SKM-1 treated with dmso at 0.1 percent for 144 hours (cell line): ENCODE measurements around the gene BRF1.
"Not testable (repeated sequence)": the region's sequence is repeated elsewhere in the genome, so short reads cannot be mapped to it uniquely, and the experiment has no call there.

Experiments used
- DNase-seq: peaks from one replicate; lab custom pipeline; 2025; ENCODE audit not compliant: unreplicated experiment; lab: John Stamatoyannopoulos, UW

The BRF1 gene, protein sequence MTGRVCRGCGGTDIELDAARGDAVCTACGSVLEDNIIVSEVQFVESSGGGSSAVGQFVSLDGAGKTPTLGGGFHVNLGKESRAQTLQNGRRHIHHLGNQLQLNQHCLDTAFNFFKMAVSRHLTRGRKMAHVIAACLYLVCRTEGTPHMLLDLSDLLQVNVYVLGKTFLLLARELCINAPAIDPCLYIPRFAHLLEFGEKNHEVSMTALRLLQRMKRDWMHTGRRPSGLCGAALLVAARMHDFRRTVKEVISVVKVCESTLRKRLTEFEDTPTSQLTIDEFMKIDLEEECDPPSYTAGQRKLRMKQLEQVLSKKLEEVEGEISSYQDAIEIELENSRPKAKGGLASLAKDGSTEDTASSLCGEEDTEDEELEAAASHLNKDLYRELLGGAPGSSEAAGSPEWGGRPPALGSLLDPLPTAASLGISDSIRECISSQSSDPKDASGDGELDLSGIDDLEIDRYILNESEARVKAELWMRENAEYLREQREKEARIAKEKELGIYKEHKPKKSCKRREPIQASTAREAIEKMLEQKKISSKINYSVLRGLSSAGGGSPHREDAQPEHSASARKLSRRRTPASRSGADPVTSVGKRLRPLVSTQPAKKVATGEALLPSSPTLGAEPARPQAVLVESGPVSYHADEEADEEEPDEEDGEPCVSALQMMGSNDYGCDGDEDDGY

DNA sequence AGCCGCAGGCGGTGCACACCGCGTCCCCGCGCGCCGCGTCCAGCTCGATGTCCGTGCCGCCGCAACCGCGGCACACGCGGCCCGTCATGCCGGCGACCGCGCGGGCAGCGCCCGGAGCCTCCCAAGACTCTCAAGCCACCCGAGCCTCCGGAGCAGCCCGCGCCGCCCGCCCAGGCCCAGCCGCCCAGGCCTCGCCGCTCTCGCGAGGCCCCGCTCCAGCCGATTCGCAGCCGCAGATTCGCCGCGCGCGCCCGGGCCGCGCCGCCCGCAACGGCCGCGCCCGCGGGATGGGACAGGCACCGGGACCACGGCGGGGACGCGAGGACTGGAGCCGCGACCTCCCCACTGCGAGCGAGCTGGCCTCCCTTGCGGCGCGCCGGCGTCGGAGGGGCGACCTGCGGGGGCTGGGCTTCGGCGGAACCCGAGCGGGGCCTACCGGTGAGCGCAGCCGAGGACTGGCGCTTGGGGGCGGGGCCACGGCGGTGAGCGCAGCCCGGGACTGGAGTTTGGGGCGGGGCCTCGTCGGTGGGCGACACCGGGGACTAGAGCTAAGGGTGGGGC is at the start of gene BRF1:
Gene BRF1, minus strand, starts transcription at position 460 of the 561 bp plus-strand sequence. Its CDS starts 372 bp downstream, at position 88.
- peak; percentile 67 for DNase-seq

DNA sequence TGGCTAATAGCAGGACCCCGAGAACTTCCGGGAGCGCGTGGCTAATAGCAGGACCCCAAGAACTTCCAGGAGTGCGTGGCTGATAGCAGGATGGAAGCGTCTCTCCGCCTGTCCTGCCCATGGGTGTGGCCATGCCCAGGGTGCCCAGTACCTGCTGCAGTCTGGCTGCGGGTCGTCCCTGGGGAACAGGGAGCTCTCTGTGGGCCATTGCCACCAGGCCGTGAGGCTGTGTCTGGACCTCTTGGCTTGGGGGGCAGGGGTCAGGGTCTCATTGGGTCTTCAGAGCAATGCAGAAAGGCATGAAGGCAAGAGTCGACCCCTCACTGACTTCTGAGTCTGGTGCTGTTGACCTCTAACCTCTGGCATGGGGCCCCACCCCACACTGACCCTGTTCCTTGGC is 49.2 kb upstream of the BRF1 start:
- DNase-seq, result no peak

DNA sequence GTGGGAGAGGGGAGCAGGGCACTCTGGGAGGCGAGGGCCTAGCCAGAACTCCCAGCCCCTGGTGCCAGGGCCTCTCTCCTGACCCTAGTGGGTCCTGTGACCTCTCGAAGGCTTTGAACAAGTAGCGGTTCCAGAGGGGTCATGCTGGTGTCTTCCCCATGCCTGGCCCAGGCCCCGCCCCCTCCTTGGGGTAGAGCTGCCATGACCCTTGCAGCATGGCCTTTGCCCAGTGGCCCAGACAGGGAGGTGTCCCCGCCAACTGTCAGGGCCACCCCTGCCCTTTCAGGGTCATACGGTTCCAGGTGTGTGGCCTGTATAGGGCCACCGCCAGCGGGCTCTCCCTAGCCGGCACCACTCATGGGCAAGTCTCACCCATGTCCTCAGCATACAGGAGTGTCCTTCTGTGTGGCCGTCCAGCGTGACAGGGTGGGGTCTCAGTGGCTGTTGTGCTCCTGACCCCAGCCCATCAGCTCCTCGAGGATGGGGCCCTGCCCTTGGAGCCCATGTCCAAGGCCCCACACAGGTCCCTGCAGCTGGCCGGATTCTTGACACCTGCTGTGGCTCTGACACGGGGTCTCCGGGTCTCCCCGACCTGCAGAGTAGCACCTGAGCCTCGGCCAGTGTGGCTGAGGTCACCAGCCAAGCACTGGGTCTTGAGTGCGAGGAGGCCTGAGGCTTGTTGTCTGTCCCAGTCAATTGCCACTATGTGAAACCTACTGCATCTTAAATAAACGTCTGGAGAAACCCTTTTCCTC is 48.3 kb upstream of the BRF1 start:
- DNase-seq, result no peak

DNA sequence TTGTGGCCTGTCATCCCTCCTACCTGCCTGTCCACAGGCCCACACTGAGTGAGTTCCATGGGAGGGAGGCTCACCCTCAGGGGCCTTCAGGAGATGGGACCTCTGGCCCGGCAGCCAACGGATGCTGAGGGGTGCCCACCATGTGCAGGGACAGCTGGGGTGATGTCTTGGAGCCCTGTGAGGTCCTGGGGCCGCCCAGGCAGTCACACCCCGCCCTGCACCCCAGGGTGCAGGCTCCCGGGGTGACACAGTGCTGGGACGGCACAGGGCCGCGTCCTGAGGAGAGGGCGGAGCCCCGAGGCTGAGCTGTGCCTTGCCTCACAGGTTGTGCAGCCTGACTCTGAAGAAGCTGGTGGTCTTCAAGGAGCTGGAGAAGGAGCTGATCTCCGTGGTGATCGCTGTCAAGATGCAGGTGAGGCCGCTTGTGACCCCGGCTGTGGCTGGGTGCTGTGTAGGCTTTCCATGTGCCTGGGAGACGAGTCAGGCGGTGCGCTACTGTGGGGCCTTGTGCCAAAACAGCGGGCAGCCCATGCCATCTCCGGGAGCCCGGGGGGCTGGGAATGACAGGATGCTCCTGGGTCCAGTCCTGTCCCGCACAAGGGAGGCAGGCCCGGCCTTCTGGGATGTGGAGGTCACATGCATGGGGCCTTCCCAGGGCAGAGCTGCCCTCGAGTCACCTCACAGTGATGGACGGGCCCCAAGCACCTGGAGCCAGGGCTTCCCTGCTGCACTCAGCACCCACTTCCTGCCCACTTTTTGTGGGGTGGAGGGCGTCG is 47.6 kb upstream of the BRF1 start:
- DNase-seq, result no peak

DNA sequence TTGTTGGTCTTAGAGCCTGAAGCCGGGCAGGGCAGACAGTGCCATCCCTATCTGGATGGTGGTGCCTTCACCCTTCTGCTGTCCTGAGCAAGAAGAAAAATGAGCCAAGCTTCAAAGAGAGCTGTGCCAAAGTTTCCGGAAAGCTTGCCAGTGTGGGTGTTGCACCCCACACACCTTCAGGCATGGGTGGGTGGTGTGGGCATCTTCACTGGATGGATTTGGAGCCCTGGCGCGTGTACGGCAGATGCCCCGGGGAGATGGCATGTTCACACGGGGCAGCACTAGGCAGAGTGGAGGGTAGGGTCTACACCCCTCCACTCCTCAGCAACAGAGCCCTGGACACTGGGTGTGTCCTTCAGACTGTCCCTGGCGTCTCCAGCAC is 46.8 kb upstream of the BRF1 start:
- DNase-seq, result no peak

DNA sequence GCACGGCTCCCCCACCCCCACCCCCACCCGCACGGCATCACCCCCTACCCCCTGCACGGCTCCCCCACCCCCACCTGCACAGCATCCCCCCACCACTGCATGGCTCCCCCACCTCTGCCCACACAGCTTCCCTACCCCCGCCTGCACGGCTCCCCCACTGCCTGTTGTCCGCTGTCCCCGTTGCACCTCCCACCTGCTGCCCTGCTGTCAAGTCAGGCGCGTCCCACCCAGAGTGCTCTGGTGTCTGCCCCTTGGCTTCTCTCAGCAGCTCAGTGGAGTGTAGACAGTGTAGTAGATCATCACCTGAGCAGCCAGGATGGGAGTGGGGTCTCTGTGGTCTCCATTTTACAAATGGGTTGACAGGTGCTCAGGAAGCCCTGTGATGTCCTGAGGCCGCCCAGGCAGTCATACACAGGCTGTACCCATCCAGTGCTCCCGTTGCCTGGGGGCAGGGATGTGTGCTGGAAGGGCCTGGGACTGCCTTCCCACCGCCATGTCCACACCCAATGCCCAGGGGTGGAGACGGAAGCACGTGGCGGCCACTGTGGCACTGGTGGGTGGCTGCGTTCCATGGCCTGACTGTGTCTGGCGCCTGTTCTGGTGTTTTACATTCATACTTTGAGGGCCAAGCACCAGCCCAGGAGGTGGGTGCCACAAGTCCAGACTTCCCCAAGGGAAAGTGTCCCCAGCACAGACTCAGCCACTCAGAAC is 46.2 kb upstream of the BRF1 start:
- DNase-seq, result no peak

DNA sequence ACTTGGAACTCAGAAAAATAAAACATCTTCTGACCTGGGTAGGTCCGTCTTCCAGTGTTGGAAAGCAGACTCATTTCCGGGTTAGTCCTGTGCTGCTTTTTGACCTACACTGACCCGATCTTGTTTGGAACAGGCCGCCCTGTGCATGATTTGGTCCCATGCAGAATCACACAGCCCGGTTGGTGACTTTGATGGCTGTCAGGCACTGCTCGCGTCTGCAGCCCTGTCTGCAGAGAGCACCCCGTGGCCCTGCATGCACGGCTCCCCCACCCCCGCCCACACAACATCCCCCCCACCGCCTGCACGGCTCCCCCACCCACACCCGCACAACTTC is 45.4 kb upstream of the BRF1 start:
- DNase-seq, result no peak

DNA sequence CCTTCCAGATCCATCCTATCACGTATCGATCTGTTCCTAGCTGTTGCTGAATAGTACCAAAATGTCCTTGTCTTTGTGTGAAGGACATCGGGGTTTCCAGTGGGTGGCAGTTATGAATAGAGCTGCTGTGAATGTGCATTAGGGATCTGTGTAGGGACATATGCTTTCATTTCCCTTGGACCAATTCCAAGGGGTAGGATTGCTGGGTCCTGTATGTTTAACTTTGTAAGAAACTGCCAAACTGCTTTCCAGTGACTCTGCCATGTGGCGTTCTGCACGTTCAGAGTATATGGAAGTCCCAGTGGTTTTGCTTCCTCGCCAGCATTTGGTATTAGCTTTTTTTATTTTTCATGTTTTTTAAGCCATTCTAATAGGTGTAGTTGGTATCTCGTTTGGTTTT is 42.4 kb upstream of the BRF1 start:
- no peak for DNase-seq

DNA sequence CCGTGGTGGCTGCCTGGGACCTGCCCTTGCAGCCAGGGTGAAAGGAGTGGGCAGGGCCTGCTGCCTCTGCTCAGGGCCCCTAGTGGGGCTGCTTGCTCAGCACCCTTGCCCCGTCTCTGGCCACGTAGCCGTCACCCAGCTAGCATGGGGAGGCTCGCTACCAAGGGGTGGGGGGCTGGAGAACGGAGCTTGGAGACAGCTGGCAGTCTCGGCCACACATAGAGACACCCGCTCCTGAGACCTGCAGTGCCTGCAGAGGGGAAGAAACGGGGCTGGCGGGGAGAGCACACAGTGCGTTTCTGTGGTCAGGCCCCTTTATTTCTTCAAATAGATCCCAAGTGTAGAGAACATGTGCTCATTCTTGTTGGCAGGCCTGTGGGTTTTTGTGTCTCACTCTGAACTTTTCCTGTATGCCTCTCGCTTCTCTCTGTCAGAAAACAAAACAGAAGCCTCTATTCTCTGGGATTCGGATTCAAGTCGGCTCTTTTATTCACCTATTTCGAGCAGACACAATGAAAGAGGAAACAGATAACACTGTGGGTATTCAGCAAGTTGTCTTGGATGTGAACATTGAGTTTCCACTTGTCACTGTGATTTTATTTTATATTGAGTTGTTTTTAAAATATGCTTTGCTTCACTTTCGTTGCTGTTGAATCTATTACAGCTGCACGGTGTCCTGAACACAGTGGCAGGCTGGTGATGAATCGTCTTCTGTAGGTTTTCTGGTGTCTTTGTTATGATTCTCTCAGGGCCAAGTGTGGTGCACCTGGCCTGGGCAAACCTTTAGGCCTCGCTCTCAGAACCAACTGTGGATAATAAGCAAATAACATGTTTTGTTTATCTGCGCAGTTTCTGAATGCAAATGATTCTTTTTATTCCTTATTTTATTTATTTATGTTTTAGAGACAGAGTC is 40.3 kb upstream of the BRF1 start:
- no peak for DNase-seq

DNA sequence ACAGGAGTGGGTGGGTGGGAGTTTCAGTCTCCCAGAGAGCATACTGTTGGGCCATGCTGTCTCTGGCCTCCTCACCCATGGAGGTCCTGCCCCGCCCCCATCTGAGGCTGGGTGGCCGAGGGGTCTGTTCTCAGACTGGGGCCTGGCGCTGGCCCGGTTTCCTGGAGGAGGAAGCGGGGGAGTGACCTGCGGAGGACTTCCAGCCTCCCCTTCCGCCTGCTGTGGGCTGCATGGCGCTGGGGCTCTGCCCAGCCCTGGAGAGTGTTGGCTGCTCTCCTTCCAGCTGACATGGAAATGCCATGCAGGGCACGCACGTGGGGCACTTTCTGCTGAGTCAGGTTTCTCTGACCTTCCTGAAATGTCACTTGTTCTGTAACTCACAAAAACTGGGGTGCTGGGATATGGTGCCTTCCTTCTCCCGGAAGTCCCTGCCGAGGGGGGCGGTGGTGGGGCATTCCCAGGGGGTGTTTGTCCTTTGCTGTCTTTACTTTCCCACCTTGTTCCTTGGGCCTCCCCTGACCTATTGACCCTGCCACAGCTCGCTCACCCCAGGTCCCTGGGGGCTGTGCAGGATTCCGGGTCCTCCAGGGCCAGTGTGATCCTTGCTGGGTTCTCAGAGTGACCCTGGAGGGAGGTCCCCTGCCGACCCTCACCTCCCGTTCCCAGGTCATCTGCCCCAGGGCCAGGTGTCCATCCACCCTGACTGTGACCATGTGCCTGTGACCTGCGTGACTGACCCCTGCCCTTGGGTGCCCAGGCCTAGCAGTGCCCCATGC is 37.4 kb upstream of the BRF1 start:
- DNase-seq, result no peak

DNA sequence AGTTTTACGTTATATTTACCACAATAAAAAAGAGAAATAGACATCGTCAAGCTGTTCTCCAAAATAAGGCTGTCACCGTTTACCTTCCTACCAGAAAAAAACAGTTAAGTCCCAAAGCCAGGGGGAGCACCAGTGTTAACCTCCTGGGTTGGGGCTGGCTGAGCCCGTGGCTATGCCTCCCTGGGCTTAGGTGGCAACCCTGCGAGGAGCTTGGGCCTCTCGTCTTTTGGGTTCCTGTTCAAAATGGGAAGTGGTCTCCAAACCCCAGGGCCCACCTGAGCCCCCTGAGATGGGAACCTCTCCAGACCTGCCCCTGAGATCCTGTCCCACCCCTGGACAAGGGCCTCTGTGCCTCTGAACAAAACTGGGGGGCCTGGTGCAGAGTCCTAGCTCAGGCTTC is 36.6 kb upstream of the BRF1 start:
- no peak for DNase-seq

DNA sequence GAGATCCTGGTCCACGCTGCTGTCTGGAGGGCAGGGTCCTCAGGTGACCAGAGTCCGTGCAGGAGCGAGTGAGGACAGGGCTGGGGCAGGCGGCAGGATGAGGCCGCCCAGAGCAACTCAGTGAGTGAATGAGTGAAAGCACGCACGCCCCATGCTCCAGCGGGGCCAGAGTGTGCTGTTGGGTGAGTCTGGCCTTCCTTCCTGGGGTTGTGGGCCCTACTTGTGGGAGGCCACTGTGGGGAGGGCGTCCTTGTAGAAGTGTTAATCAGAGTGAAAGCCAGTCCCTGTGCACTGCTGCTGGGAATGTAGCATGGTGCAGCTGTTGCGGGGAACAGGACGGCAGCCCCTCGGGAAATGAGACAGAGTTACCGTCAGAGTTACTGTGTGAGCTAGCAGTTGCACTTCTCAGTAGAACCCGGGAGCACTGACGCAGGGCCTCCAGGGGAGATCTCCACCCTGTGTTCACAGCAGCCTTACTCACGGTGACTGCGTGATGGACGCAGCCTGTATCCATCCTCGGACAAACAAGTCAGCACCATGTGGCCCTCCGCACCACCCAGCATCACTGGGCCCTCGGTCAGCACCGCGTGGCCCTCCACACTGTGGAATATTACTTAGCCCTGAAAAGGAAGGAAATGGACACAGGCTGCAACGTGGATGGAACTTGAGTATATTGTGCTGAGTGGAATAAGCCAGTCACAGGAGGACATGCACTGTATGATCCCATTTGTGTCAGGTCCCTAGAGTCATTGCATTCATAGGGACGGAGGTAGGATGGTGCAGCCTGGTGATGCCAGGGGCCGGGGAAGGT is 35.9 kb upstream of the BRF1 start:
- DNase-seq, result no peak

DNA sequence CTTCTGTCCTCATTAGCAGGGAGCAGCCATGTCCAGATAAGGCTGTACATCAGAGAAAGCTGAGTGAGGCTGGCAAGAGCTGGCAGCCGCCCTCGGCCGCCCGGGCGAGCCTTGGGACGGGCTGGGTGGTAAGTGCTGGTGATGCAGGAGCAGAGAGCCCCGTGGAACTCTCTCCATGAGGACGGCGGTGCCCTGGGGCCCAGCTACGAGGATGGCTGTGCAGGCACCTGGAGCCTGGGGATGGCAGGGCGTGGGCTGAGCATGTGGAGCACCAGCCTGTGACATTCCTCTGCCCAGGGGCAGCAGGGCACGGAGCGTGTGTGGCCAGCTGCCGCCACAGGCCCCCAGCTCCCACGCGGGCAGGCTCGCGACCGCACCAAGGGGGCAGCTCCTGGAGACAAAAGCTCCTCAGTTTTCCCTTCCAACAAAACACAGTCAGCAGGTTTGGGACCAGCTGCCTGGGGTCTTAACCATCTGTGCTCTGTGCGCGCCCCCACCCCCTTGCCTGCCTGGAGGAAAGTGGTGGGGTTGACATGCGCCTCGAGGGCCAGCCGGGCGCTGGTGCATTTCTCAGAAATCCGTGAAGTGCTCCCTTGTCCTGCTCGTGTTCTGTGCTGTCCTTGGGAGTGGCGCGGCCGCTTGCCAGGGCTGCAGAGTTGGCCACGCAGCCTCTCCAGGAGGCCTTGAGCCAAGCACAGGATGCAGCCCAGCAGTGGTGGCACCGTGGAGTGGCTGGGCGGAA is 35.1 kb upstream of the BRF1 start:
- no peak for DNase-seq

DNA sequence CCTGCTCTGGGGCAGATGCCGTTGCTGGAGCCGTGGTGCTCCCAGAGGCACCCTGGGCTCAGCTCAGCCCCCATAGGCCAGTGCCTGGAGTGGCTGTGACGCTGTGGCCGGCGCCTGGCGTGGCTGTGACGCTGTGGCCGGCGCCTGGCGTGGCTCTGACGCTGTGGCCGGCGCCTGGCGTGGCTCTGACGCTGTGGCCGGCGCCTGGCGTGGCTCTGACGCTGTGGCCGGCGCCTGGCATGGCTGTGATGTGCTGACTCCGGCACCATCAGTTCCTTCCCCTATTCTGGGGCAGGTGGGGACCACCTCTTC is 34.4 kb upstream of the BRF1 start:
- DNase-seq, result not testable (repeated sequence)

DNA sequence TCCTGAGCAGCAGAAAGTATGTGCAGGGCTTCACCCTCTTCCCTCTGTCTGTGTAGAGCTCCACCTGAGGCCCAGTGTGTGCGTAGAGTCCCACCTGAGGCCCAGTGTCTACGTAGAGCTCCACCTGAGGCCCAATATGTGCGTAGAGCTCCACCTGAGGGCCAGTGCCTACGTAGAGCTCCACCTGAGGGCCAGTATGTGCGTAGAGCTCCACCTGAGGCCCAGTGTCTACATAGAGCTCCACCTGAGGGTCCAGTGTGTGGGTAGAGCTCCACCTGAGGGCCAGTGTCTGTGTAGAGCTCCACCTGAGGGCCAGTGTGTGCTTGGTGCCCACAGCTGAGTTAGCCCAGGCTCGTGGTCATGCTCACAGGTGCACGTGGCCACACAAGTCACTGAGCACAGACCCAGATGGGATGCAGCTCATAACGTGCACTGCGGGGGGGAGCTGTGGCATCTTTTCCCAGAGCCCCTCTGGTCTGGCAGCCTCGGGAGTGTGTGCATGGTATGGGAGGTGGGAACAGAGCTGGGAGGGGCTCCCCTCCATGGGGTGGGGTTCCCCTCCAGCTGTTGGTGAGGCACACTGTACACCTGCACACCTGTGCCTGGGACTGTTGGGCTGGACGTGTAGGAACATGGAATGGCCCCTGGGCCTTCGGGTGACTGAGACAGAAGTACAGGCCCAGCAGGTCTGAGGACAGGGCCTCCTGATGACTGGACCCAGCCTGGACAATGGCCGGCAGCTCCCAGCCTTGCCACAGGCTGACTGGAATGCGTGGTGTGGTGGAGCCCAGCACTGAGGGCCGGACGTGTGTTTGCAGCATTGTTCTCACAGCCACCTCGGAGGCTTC is 33.8 kb upstream of the BRF1 start:
- DNase-seq, result no peak

DNA sequence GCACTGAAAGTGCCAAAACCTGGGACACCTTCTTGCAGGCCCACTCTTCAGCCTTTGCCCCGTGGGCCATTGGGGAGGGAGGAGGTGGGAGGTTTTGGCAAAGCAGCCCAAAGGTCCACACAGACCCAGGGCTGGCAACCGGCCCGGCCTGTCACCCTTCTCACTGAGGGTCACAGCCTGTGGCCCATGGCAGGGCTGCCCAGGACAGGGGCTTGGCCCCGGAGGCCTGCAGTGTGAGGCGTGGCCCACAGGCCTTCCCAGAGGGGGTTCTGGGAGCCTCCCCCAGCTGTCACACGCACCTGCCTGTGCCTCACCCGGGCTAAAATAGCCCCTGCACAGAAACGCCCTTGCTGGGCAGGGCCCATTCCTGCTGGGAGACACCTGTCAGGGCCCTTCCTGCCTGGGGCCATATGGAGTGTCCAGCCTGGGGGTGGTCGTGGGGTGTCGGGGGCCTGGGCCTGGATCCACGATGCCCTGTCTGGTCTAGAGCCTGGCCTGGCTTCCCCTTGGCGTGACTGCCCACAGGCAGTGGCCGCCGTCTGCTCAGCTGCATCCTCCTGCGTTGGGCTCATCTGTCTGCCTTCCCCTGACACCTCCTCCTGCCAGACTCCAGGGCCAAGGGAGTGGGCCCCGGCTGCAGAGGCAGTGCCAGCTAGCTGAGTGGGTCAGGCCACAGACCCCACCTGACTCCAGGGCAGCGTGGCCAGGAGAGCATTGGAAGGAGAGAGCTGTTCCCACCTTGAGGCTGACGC is 33.0 kb upstream of the BRF1 start:
- DNase-seq, result no peak
